GM12878 (cell line): ENCODE data around the gene RBM10. TPM values are rescaled to one million over a fixed set of nuclear protein-coding genes. Genes with fewer than 3 reads are reported as not detected.

Experiments
- ATAC-seq: fragments of 200-7000 bp; cut with Tn5 transposase; 3 replicates; pipeline ENCODE4 v1.9.1; 2020; ENCODE audit warnings: mild to moderate bottlenecking, moderate library complexity
- BruUV-seq: library from RNA; stranded (reverse); fragments of 400-500 nt; replicated peaks from 2 replicates; lab custom pipeline; 2021; lab: Mats Ljungman, UMichigan
- CTCF ChIA-PET: fragments of 300-600 bp; sonication (Branson Sonifier 250); formaldehyde crosslinking; extraction: SDS; loops from one replicate; lab custom pipeline; 2021; ENCODE audit warnings: inconsistent platforms; lab: Yijun Ruan, JAX
- POLR2A ChIA-PET: fragments of 350-600 bp; formaldehyde crosslinking; extraction: SDS; loops from one replicate; lab custom pipeline; 2021; ENCODE audit warnings: inconsistent platforms; lab: Charles Lee
- RAD21 ChIA-PET: fragments of 300-600 bp; sonication (Branson Sonifier 250); formaldehyde crosslinking; loops from one replicate; lab custom pipeline; 2023; ENCODE audit warnings: antibody characterized with exemption; ENCODE audit not compliant: unreplicated experiment; lab: Charles Lee
- SMC1A ChIA-PET: fragments of 300-600 bp; sonication (Branson Sonifier 250); formaldehyde crosslinking; loops from one replicate; lab custom pipeline; 2023; ENCODE audit not compliant: unreplicated experiment, uncharacterized antibody; lab: Charles Lee
- DNase-seq: peaks from one replicate; pipeline ENCODE4 v3.0.0-alpha.2; 2011; ENCODE audit warnings: low read depth, low spot score
- FAIRE-seq: peaks from 3 replicates; lab custom pipeline; 2011; peaks lifted over from hg19 to GRCh38; lab: Jason Lieb, UNC
- H2AFZ ChIP-seq: 2 replicates; pipeline ENCODE4 v1.6.0; 2011; ENCODE audit warnings: low read depth, low read length, control low read depth; ENCODE audit not compliant: control insufficient read depth
- H3K27ac ChIP-seq: 2 replicates; pipeline ENCODE4 v1.5.1; 2011; ENCODE audit warnings: control low read depth; ENCODE audit not compliant: control insufficient read depth, insufficient read depth
- H3K27me3 ChIP-seq, 2 experiments: replicated peaks in 1 of 2; 2 replicates each; pipeline versions ENCODE4 v1.6.0 to v1.6.1; 2011; ENCODE audit warnings: low read length in 1 of 2; ENCODE audit not compliant: control insufficient read depth in 2 of 2, insufficient read depth in 2 of 2
- H3K36me3 ChIP-seq, 2 experiments: 2 replicates each; pipeline ENCODE4 v1.5.1; 2011; ENCODE audit warnings: low read length in 1 of 2; ENCODE audit not compliant: control insufficient read depth in 2 of 2, insufficient read depth in 2 of 2
- H3K4me1 ChIP-seq: 2 replicates; pipeline ENCODE4 v1.6.1; 2011; ENCODE audit warnings: mild to moderate bottlenecking, low read length, moderate library complexity, mixed read lengths; ENCODE audit not compliant: control insufficient read depth, insufficient read depth
- H3K4me2 ChIP-seq: 2 replicates; pipeline ENCODE4 v1.6.0; 2011; ENCODE audit warnings: control low read depth; ENCODE audit not compliant: control insufficient read depth, insufficient read depth
- H3K4me3 ChIP-seq: fragments of 200-600 bp; sonication (generic); 2 replicates; pipeline ENCODE4 v1.5.1; 2016
- H3K79me2 ChIP-seq: 2 replicates; pipeline ENCODE4 v1.6.0; 2011; ENCODE audit warnings: low read length; ENCODE audit not compliant: control insufficient read depth, insufficient read depth
- H3K9ac ChIP-seq: 2 replicates; pipeline ENCODE4 v1.8.0; 2011; ENCODE audit warnings: low read length, control low read depth, mixed read lengths; ENCODE audit not compliant: control insufficient read depth, insufficient read depth
- H3K9me3 ChIP-seq: replicated peaks from 3 replicates; pipeline ENCODE4 v1.5.1; 2011; ENCODE audit warnings: mild to moderate bottlenecking, low read length; ENCODE audit not compliant: control insufficient read depth, insufficient read depth
- H4K20me1 ChIP-seq: 2 replicates; pipeline ENCODE4 v1.6.0; 2011; ENCODE audit not compliant: control insufficient read depth, insufficient read depth
- BCL3 ChIP-seq: IDR thresholded peaks from 2 replicates; pipeline ENCODE4 v1.6.1; 2011; ENCODE audit warnings: borderline replicate concordance, low read depth, mild to moderate bottlenecking, moderate library complexity, low read length; ENCODE audit not compliant: insufficient read depth, poor library complexity, severe bottlenecking
- CREB1 ChIP-seq: IDR thresholded peaks from 2 replicates; pipeline ENCODE4 v1.6.1; 2012; ENCODE audit warnings: low read depth, mild to moderate bottlenecking, inconsistent platforms
- MEF2A ChIP-seq: IDR thresholded peaks from 2 replicates; pipeline ENCODE4 v1.6.1; 2011; ENCODE audit warnings: low read depth, mild to moderate bottlenecking, low read length, moderate library complexity; ENCODE audit not compliant: insufficient read depth
- NKRF ChIP-seq: fragments of 450-650 bp; conservative IDR thresholded peaks from 2 replicates; pipeline ENCODE4 v1.6.1; 2017; ENCODE audit warnings: mild to moderate bottlenecking, moderate library complexity
- NR2F1 ChIP-seq: fragments of 450-650 bp; conservative IDR thresholded peaks from 2 replicates; pipeline ENCODE4 v1.6.1; 2017; ENCODE audit warnings: mild to moderate bottlenecking
- PBX3 ChIP-seq: IDR thresholded peaks from 2 replicates; pipeline ENCODE4 v1.6.1; 2011; ENCODE audit warnings: mild to moderate bottlenecking, low read depth, low read length, moderate library complexity; ENCODE audit not compliant: insufficient replicate concordance
- POLR2A ChIP-seq: IDR thresholded peaks from 2 replicates; pipeline ENCODE4 v1.6.1; 2011; ENCODE audit warnings: low read depth, mild to moderate bottlenecking, low read length
- RB1 ChIP-seq: fragments of 450-650 bp; formaldehyde crosslinking; IDR thresholded peaks from 2 replicates; pipeline ENCODE4 v1.6.1; 2017; ENCODE audit warnings: mild to moderate bottlenecking, borderline replicate concordance
- REST ChIP-seq: IDR thresholded peaks from 2 replicates; pipeline ENCODE4 v1.6.1; 2012; ENCODE audit warnings: mild to moderate bottlenecking, low read depth, low read length
- WRNIP1 ChIP-seq: IDR thresholded peaks from 2 replicates; pipeline ENCODE4 v1.6.1; 2011; ENCODE audit warnings: low read depth, low read length, improper control_type of control experiment, borderline replicate concordance
- YY1 ChIP-seq: IDR thresholded peaks from 2 replicates; pipeline ENCODE4 v1.6.1; 2011; ENCODE audit warnings: low read depth, mild to moderate bottlenecking, low read length
- WGBS: methylation state at CpG from one replicate; pipeline ENCODE4 v1.1.6; 2016; ENCODE audit warnings: low lambda C conversion rate; ENCODE audit not compliant: insufficient replicate concordance, insufficient coverage; ENCODE audit errors: missing lambda C conversion rate; 5-methylcytosine and 5-hydroxymethylcytosine counted together
- in situ Hi-C: fragments of 300-500 bp; cut with MboI; formaldehyde crosslinking; loops from 9 replicates; pipeline ENCODE4 v1.14.3; 2018; ENCODE audit warnings: mixed read lengths
- intact Hi-C: fragments of 100-400 bp; cut with micrococcal nuclease; formaldehyde crosslinking; loops from one replicate; pipeline ENCODE4 v1.14.2; 2022; ENCODE audit not compliant: unreplicated experiment
- polyA plus RNA-seq, 11 experiments: library from polyadenylated mRNA; depleted of rRNA in 4 of 11; unstranded in 6 of 11; stranded (reverse) in 5 of 11; fragments of >200 nt; fragmentation: Nextera tagmentation in 4 of 11; fragmentation: Illumina TruSeq in 1 of 11; extraction: Ambion mirVana in 4 of 11; extraction: Trizol in 1 of 11; gene quantifications; 1 replicate in 1 of 11; 2 replicates in 10 of 11; pipeline versions ENCODE4 v1.2.1 to v1.2.3, GENCODE V29; 2011 to 2016; ENCODE audit warnings: inconsistent platforms in 2 of 11, missing spikeins in 2 of 11, low read depth in 1 of 11
- total RNA-seq, 4 experiments: library from RNA; depleted of rRNA in 3 of 4; stranded (reverse); fragments of >200 nt in 3 of 4; fragmentation: Illumina TruSeq in 1 of 4; extraction: Trizol in 1 of 4; gene quantifications; 2 replicates each; pipeline versions ENCODE4 v1.2.1 to v1.2.3, GENCODE V29; 2013 to 2021

The RBM10 gene
- total and polyA plus RNA-seq, 10 of the 15 experiments (the other 5 are each of a cell fraction or from before 2014, with no cell fraction given), result 1.4 to 60.0 (median 29.8) TPM

GRCh38 chrX:47156611-47157520 lies 11.8 kb downstream of the RBM10 start (continued):
- no peak for TF ChIP-seq BCL3

GRCh38 chrX:47158131-47158530 lies 13.1 kb downstream of the RBM10 start:
- ChIA-PET SMC1A (no interaction called here), RAD21 (no interaction called here), CTCF (no interaction called here), POLR2A (no interaction called here)
- Histone ChIP-seq H3K79me2 (peaks cover 13% of the 10 kb centered on the region), H3K4me3 (no peak overlapping the region), H3K36me3 (peaks cover 0 to 3% of the 10 kb centered on the region in 2 experiments; a peak in 3 of 4 replicates), H3K4me1 (no peaks in the 10 kb centered on the region), H4K20me1 (no peaks in the 10 kb centered on the region), H3K4me2 (no peak overlapping the region), H3K9ac (no peak overlapping the region), H2AFZ (no peak overlapping the region), H3K27me3 (no peaks in the 10 kb centered on the region), H3K27ac (no peak overlapping the region), H3K9me3 (peaks cover 2% of the 10 kb centered on the region; the same call in 1 of the 3 replicates)
- no TSS peak for BruUV-seq
- ATAC-seq, result no peak
- DNase-seq, result no peak
- intact Hi-C loops, result no loop called here
- FAIRE-seq, result no peak
- WGBS, result 84% methylated on average over 16 of the region's 16 CpGs
- in situ Hi-C loops, result no loop called here
- no peak for TF ChIP-seq WRNIP1
- TF ChIP-seq NR2F1, result no peak
- TF ChIP-seq BCL3, result no peak
- no peak for TF ChIP-seq YY1
- TF ChIP-seq RB1, result no peak
- TF ChIP-seq PBX3, result no peak
- no peak for TF ChIP-seq REST
- no peak for TF ChIP-seq MEF2A
- TF ChIP-seq POLR2A, result no peak
- no peak for TF ChIP-seq CREB1
- no peak for TF ChIP-seq NKRF
